22Rv1 (cell line): ENCODE results near the gene INO80.

Source experiments
- H3K27ac ChIP-seq: fragments of 450-650 bp; 2 replicates; pipeline ENCODE4 v1.5.1; 2017
- ZFX ChIP-seq: fragments of 450-650 bp; IDR thresholded peaks from 2 replicates; pipeline ENCODE4 v1.6.1; 2017; ENCODE audit warnings: antibody characterized with exemption, borderline replicate concordance
- TF ChIP-seq, protein P1 (sequence below): fragments of 450-650 bp; IDR thresholded peaks from 2 replicates; pipeline ENCODE4 v1.5.1; 2017; ENCODE audit warnings: mild to moderate bottlenecking

INO80 gene

DNA sequence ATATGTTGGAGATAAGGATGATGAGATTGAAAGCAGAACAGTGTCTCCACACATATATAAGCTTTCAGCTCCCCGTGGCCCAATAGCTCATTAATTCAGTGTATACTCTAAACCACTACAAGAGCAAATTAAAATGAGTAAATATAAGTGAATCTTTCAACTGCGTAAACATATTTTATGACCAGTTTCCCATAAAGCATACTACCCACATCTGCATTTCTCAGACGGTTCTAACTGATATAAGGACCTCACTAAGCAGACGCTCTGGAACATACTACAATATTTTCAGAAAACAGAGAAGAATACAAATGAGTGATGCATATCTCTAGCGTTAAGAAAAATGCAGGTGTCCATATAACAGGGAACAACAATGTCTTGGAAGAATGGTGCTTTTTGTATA, 73.2 kb downstream of the INO80 start:
- no peak overlapping the region for H3K27ac ChIP-seq
- TF ChIP-seq ZFX, result no peak
- TF ChIP-seq, protein P1, sequence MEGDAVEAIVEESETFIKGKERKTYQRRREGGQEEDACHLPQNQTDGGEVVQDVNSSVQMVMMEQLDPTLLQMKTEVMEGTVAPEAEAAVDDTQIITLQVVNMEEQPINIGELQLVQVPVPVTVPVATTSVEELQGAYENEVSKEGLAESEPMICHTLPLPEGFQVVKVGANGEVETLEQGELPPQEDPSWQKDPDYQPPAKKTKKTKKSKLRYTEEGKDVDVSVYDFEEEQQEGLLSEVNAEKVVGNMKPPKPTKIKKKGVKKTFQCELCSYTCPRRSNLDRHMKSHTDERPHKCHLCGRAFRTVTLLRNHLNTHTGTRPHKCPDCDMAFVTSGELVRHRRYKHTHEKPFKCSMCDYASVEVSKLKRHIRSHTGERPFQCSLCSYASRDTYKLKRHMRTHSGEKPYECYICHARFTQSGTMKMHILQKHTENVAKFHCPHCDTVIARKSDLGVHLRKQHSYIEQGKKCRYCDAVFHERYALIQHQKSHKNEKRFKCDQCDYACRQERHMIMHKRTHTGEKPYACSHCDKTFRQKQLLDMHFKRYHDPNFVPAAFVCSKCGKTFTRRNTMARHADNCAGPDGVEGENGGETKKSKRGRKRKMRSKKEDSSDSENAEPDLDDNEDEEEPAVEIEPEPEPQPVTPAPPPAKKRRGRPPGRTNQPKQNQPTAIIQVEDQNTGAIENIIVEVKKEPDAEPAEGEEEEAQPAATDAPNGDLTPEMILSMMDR, result no peak

DNA sequence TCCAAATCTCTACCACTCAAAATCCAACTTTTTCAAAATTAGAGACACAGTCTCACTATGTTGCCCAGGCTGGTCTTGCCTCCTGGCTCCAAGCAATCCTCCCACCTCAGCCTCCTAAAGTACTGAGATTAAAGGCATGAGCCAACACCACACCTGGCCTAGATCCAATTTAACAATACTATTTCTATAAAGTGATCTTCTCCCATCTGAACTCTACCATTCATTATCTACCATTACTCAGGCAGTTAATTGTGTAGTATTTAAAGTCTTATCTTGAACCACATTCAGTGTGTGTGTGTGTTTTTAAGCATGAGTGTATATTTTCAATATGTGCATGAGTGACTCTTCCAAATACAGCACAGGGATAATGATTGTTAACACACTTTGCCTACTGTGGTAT, 77.0 kb downstream of the INO80 start:
- no peak overlapping the region for H3K27ac ChIP-seq
- TF ChIP-seq, protein P1, result no peak
- no peak for TF ChIP-seq ZFX

DNA sequence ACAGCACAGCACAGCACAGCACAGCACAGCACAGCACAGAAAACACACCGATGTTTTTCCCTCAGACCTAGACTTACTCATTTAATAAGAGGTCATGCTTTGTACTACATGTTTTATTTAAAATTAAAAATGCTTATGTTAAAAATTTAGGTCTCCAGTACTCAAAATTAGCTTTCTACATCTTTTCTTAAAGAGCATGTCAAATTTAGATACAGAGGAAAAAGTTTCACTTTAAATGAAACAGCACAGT, 84.1 kb downstream of the INO80 start:
- TF ChIP-seq, protein P1, result no peak
- no peak for TF ChIP-seq ZFX

DNA sequence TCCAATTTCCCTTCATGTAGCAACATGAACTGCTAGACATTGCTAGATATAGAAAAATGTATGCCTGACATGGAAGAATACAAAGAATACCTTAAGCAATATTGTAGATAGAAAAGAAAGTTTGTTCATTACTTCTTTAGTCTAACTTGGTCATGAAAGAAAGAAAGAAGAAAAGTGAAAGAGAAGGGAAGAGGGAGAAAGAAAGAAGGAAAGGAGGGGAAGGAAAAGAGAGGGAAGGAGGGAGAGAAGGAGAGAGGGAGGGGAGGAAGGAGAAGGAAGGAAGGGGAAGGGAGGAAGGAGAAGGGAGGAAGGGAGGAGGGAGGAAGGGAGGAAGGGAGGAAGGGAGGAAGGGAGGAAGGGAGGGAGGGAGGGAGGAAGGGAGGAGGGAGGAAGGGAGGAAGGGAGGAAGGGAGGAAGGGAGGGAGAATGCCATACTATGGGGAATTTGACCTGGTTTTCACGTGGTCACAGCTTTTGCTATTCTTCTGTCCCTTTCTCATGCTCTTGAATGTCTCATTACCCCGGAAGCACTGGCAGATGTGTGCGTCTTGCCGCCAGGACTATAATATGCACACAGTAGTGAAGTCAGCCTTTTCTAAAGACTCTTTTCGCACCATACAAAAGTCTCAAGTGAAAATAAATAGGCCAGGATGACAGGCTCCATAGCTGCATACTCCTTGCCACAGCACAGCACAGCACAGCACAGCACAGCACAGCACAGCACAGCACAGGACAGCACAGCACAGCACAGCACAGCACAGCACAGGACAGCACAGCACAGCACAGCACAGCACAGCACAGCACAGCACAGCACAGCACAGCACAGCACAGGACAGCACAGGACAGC, 84.6 kb downstream of the INO80 start:
- TF ChIP-seq, protein P1, result no peak
- TF ChIP-seq ZFX, result no peak
- H3K27ac ChIP-seq, result no peak overlapping the region

More for the DNA sequence above, 84.1 kb downstream of the INO80 start:
- H3K27ac ChIP-seq, result no peak overlapping the region

DNA sequence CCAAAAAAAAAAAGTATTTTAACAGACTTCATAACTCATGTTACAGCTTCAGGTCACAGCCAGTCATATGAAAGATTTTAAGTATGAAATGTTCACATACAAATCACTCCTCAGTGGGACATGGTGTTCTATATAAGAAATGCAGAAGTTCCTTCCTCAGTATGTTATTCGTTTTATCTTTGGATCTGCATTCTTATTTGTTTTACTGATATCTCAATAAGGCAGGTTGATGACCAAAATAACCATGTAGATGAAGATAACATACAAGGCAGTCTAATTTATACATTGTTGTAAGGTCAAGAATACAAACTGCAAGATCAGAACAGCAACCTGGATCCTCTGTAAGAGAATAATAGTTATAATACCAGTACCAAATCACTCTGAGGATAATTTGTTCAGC, 87.2 kb downstream of the INO80 start:
- TF ChIP-seq, protein P1, result no peak
- TF ChIP-seq ZFX, result no peak
- H3K27ac ChIP-seq, result no peak overlapping the region

DNA sequence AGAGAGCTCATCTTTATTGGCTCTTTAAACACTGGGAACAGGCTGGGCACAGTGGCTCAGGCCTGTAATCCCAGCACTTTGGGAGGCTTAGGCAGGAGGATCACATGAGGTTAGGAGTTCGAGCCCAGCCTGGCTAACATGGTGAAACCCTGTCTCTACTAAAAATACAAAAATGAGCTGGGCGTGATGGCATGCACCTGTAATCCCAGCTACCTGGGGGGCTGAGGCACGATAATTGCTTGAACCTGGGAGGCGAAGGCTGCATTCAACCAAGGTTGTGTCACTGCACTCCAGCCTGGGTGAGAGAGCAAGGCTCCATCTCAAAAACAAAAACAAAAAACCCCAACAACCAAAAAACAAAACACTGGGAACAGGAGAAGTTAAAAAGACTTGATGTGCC, 90.7 kb downstream of the INO80 start:
- TF ChIP-seq ZFX, result no peak
- TF ChIP-seq, protein P1, result no peak
- no peak overlapping the region for H3K27ac ChIP-seq

DNA sequence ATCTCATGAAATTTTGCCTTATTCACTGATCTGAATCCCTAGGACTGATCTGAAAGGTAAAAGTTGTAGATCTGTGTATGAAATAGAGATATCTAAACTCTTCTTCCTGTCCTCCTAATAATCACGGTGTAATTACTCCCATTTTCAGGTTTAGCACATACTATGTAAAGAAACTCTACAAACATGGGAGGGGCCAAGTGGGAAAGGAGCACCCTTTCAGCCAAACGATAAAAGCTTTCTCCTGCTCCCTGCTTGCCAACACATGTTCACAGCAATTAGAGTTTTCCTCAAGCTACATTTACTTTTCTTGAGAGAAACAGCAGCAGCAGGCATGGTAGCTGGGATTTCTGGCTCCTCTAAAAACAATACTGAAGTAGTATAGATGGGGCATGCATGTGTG, 91.2 kb downstream of the INO80 start:
- no peak overlapping the region for H3K27ac ChIP-seq
- no peak for TF ChIP-seq ZFX
- TF ChIP-seq, protein P1, result no peak
